ENCODE measurements around the gene AMZ2.
"Not testable (repeated sequence)": the region's sequence is repeated elsewhere in the genome, so short reads cannot be mapped to it uniquely, and the experiment has no call there.

AMZ2 gene

GRCh38 chr17:68255731-68256538 lies 8.1 kb downstream of the AMZ2 start:
- Histone ChIP-seq H3K36me3 (peaks cover 25% of the 10 kb centered on the region; the same call in 1 of the 2 replicates), H3K4me2 (peak overlapping the region; percentile 87), H3K27me3 (no peaks in the 10 kb centered on the region), H3K4me1 (peaks cover 97% of the 10 kb centered on the region), H3K9me3 (no peaks in the 10 kb centered on the region; the same call in 1 of the 2 replicates), H4K20me1 (no peaks in the 10 kb centered on the region), H3K9ac (peak overlapping the region; percentile 70), H3K27ac (peak overlapping the region; percentile 94), H3K4me3 (peak overlapping the region; percentile 32)
- TF ChIP-seq Cebpa-rat (IDR thresholded peaks at IDR 0.05): no peak

DNA sequence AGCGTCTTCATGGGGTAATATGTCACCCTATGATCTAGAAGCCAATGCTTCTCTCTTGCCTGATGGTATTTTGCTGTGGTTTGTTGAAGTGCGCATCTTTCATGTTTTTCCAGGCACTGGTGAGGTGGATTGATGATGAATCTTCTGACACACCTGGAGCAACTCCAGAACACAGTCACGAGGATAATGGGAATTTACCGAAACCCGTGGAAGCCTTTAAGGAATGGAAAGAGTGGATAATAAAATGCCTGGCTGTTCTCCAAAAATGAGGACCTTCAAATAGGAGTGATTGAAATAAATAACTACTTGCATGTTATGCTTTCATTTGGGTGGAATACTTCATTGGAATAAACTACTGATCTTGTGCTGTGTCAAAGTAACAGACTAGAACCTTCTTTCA lies 8.9 kb downstream of the AMZ2 start:
- H3K27me3 ChIP-seq, H4K20me1 ChIP-seq, H3K9me3 ChIP-seq, H3K4me3 ChIP-seq: not testable (repeated sequence)
- Histone ChIP-seq H3K36me3 (peaks cover 17% of the 10 kb centered on the region; the same call in 1 of the 2 replicates), H3K27ac (peak overlapping the region; percentile 94), H3K4me1 (peaks cover 97% of the 10 kb centered on the region), H3K9ac (0 out of 2 replicates have a peak overlapping the region, but pooled peaks have one; percentile 35), H3K4me2 (peak overlapping the region; percentile 87)

GRCh38 chr17:68257934-68258333 lies 10.1 kb downstream of the AMZ2 start:
- TF ChIP-seq Cebpa-rat (IDR thresholded peaks at IDR 0.05): no peak
- Histone ChIP-seq H3K27me3 (no peaks in the 10 kb centered on the region), H3K4me1 (peaks cover 97% of the 10 kb centered on the region), H3K4me2 (peak overlapping the region; percentile 87), H4K20me1 (no peaks in the 10 kb centered on the region), H3K9ac (no peak overlapping the region), H3K36me3 (peaks cover 7% of the 10 kb centered on the region; the same call in 1 of the 2 replicates), H3K27ac (peak overlapping the region; percentile 94), H3K4me3 (no peak overlapping the region), H3K9me3 (no peaks in the 10 kb centered on the region)

- not testable (repeated sequence) for H3K4me3 ChIP-seq, H3K27me3 ChIP-seq, H3K9me3 ChIP-seq, H4K20me1 ChIP-seq, H3K36me3 ChIP-seq
- H3K27ac ChIP-seq: peak overlapping the region; percentile 94
- peaks cover 96% of the 10 kb centered on the region for H3K4me1 ChIP-seq
- peak overlapping the region; percentile 87 for H3K4me2 ChIP-seq
- peak overlapping the region; percentile 70 for H3K9ac ChIP-seq
These were observed 11.2 kb downstream of the AMZ2 start for GRCh38 chr17:68258890-68259647.

DNA sequence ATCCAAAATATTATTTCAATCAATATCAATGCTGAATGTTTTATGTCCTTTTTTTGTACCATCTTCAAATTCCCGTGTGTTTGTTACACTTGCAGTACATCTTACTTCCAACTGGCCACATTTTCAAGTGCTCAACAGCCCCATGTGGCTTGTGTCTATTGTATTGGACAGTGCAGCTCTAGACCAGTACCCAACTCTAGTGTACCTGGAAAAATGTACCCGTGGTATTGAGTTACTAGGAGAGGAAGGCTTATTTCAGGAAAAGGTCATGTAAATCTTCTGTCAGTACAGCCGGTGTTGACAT lies 11.8 kb downstream of the AMZ2 start:
- H3K9ac ChIP-seq: 0 out of 2 replicates have a peak overlapping the region, but pooled peaks have one; percentile 7

DNA sequence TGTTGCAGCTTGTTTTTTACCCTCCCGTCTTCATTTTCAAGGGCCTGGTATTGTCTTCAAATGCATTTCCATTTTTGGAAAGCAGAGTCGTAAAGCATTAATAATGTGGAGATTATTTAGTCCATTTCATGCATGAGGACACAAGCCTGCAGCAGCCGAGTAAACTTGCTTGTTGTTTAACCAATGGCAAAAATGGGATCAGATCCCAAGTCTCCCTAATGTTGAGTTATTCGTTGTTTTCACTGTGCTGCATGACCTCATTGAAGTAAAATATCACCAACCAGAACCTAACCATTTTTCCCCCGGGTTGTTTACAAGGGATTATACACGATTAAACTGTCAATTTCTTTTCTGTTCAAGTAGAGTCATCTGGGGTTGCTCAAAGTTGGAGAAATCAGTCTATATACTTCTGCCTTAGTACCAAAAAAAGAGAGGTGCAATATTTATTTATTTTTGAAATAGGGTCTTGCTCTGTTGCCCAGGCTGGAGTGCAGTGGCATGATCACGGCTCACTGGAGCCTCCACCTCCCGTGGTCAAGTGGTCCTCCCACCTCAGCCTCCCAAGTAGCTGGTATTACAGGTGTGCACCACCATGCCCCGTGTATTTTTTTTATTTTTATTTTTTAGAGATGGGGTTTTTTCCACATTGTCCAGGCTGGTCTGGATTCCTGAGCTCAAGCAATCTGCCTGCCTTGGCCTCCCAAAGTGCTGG lies 12.4 kb downstream of the AMZ2 start:
- Histone ChIP-seq H3K4me2 (peak overlapping the region; percentile 69), H3K27me3 (no peaks in the 10 kb centered on the region), H3K27ac (peak overlapping the region; percentile 77), H3K36me3 (peaks cover 7% of the 10 kb centered on the region; the same call in 1 of the 2 replicates), H3K9ac (no peak overlapping the region), H4K20me1 (no peaks in the 10 kb centered on the region), H3K9me3 (no peaks in the 10 kb centered on the region), H3K4me3 (no peak overlapping the region), H3K4me1 (peaks cover 88% of the 10 kb centered on the region)
- no peak for TF ChIP-seq Cebpa-rat (IDR thresholded peaks at IDR 0.05)

More for the DNA sequence above, 11.8 kb downstream of the AMZ2 start:
- Histone ChIP-seq H3K4me2 (peak overlapping the region; percentile 69), H3K27ac (peak overlapping the region; percentile 77), H3K4me1 (peaks cover 90% of the 10 kb centered on the region)
- H3K36me3 ChIP-seq, H4K20me1 ChIP-seq, H3K9me3 ChIP-seq, H3K4me3 ChIP-seq, H3K27me3 ChIP-seq: not testable (repeated sequence)

- Histone ChIP-seq H3K9ac (peak overlapping the region; percentile 53; the same call in 1 of the 2 replicates), H3K27ac (peak overlapping the region; percentile 37; the same call in 1 of the 2 replicates), H3K4me2 (peak overlapping the region; percentile 69), H3K4me1 (peaks cover 72% of the 10 kb centered on the region)
- not testable (repeated sequence) for H3K4me3 ChIP-seq, H3K27me3 ChIP-seq, H3K9me3 ChIP-seq, H3K36me3 ChIP-seq, H4K20me1 ChIP-seq
These were observed 14.6 kb downstream of the AMZ2 start for GRCh38 chr17:68262467-68262866.

DNA sequence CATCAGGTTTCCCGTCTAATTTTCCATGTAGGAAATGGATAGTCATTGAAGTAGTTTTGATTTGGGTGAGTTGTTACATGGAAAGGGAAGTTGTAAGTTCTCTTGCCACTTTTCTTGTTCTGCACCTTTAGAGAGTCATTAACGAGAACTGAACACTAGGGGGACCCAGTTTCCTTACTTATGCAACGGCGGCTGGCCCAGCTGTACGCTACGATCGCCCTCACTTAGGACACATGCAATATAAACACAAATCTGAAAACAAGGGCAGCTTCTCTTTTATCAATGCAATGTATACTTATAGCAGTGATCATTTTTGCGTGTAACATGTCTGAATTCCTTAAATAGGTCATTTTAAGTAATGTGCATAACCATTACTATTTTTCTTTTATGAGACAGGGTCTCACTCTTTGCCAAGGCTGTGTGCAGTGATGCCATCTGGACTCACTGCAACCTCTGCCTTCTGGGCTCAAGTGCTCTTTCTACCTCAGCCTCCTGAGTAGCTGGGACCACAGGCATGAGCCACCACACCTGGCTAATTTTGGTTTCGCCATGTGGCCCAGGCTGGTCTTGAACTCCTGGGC lies 15.3 kb downstream of the AMZ2 start:
- not testable (repeated sequence) for H3K9me3 ChIP-seq, H3K36me3 ChIP-seq, H3K9ac ChIP-seq, H3K4me3 ChIP-seq, H3K27me3 ChIP-seq, H4K20me1 ChIP-seq
- Histone ChIP-seq H3K4me2 (peak overlapping the region; percentile 69), H3K27ac (peak overlapping the region; percentile 37; the same call in 1 of the 2 replicates), H3K4me1 (peaks cover 65% of the 10 kb centered on the region)

GRCh38 chr17:68265833-68266232 lies 18.0 kb downstream of the AMZ2 start:
- Histone ChIP-seq H3K4me1 (peaks cover 49% of the 10 kb centered on the region), H3K4me2 (peak overlapping the region; percentile 46)

More at GRCh38 chr17:68265833-68266232, 18.0 kb downstream of the AMZ2 start:
- not testable (repeated sequence) for H3K27ac ChIP-seq, H3K9ac ChIP-seq, H3K4me3 ChIP-seq, H3K9me3 ChIP-seq, H3K27me3 ChIP-seq, H3K36me3 ChIP-seq, H4K20me1 ChIP-seq
